B cell (primary cell): ENCODE results near the gene SNRPD2. TPM values are rescaled to one million over a fixed set of nuclear protein-coding genes. Genes with fewer than 3 reads are reported as not detected.
"Not testable (repeated sequence)": the region's sequence is repeated elsewhere in the genome, so short reads cannot be mapped to it uniquely, and the experiment has no call there.

Experiments used
- ATAC-seq: fragments of 200-7000 bp; cut with Tn5 transposase; one replicate; pipeline ENCODE4 v1.10.0; 2021; ENCODE audit warnings: low read depth, mild to moderate bottlenecking, moderate number of reproducible peaks, moderate library complexity
- CTCF ChIA-PET: fragments of 350-600 bp; sonication (Branson Sonifier 250); formaldehyde crosslinking; loops from one replicate; lab custom pipeline; 2021; ENCODE audit warnings: antibody characterized with exemption, inconsistent platforms; lab: Charles Lee
- POLR2A ChIA-PET: fragments of 350-600 bp; sonication (Branson Sonifier 250); formaldehyde crosslinking; loops from one replicate; lab custom pipeline; 2021; ENCODE audit warnings: antibody characterized with exemption; lab: Charles Lee
- DNase-seq: peaks from one replicate; pipeline ENCODE4 v3.0.0; 2013
- H2AFZ ChIP-seq: 2 replicates; pipeline ENCODE4 v1.6.1; 2012; ENCODE audit warnings: mild to moderate bottlenecking, low read depth, low read length; ENCODE audit not compliant: insufficient read depth, poor library complexity, severe bottlenecking
- H3K27ac ChIP-seq, 2 donors: 1 replicate in 1 of 2; 2 replicates in 1 of 2; pipeline ENCODE4 v1.5.1; 2012 to 2013; ENCODE audit warnings: low read length in 2 of 2, mild to moderate bottlenecking in 2 of 2, moderate library complexity in 1 of 2
- H3K27me3 ChIP-seq, 4 experiments: fragments of 200-600 bp in 1 of 4; sonication (generic) in 1 of 4; replicated peaks in 1 of 4; 1 replicate in 2 of 4; 2 replicates in 2 of 4; pipeline versions ENCODE4 v1.6.1 to v1.7.0; 2013 to 2016; ENCODE audit warnings: low read length in 3 of 4, mild to moderate bottlenecking in 2 of 4, mixed read lengths in 1 of 4, moderate library complexity in 1 of 4; ENCODE audit not compliant: insufficient read depth in 4 of 4, control insufficient read depth in 3 of 4; ENCODE audit errors: control extremely low read depth in 1 of 4
- H3K36me3 ChIP-seq, 2 experiments: replicated peaks in 1 of 2; 1 replicate in 1 of 2; 2 replicates in 1 of 2; pipeline versions ENCODE4 v1.6.1 to v1.7.1; 2013; ENCODE audit warnings: low read length in 1 of 2; ENCODE audit not compliant: insufficient read depth in 2 of 2, control insufficient read depth in 1 of 2; ENCODE audit errors: control extremely low read depth in 1 of 2, extremely low read depth in 1 of 2
- H3K4me1 ChIP-seq, 2 donors: fragments of 200-600 bp in 1 of 2; sonication (generic) in 1 of 2; 1 replicate in 1 of 2; 2 replicates in 1 of 2; pipeline versions ENCODE4 v1.5.1 to v1.6.1; 2013 to 2017; ENCODE audit warnings: low read length in 2 of 2; ENCODE audit not compliant: control insufficient read depth in 2 of 2, insufficient read depth in 2 of 2
- H3K4me2 ChIP-seq: replicated peaks from 2 replicates; pipeline ENCODE3; 2012; ENCODE audit warnings: mild to moderate bottlenecking, low read depth, low read length; ENCODE audit not compliant: poor library complexity, severe bottlenecking
- H3K4me3 ChIP-seq, 5 experiments: fragments of 200-600 bp in 1 of 5; sonication (generic) in 1 of 5; 1 replicate in 3 of 5; 2 replicates in 2 of 5; pipeline versions ENCODE4 v1.5.1 to v1.7.0; 2011 to 2016; ENCODE audit warnings: low read length in 4 of 5, mild to moderate bottlenecking in 4 of 5, low read depth in 2 of 5, control low read depth in 1 of 5, moderate library complexity in 1 of 5; ENCODE audit not compliant: insufficient read depth in 1 of 5; ENCODE audit errors: control extremely low read depth in 1 of 5, extremely low read depth in 1 of 5
- H3K79me2 ChIP-seq: fragments of 200-600 bp; sonication (generic); one replicate; pipeline ENCODE4 v1.6.0; 2016; ENCODE audit warnings: low read length; ENCODE audit not compliant: control insufficient read depth, insufficient read depth
- H3K9ac ChIP-seq: fragments of 200-600 bp; sonication (generic); 2 replicates; pipeline ENCODE4 v1.6.1; 2017; ENCODE audit warnings: mild to moderate bottlenecking, low read length, moderate library complexity
- H3K9me3 ChIP-seq, 3 donors: one replicate each; pipeline versions ENCODE4 v1.6.1 to v1.7.1; 2013; ENCODE audit warnings: low read length in 2 of 3; ENCODE audit not compliant: control insufficient read depth in 2 of 3, insufficient read depth in 1 of 3; ENCODE audit errors: control extremely low read depth in 1 of 3
- H4K20me1 ChIP-seq: 2 replicates; pipeline ENCODE4 v1.6.0; 2012; ENCODE audit warnings: mild to moderate bottlenecking, low read length; ENCODE audit not compliant: insufficient read depth, control insufficient read depth, poor library complexity, severe bottlenecking
- H3K27ac Mint-ChIP-seq: one replicate; pipeline ENCODE4 v1.8.0; 2021; ENCODE audit warnings: mixed read lengths
- H3K27me3 Mint-ChIP-seq: one replicate; pipeline ENCODE4 v1.8.0; 2021; ENCODE audit warnings: mixed read lengths
- H3K4me1 Mint-ChIP-seq: one replicate; pipeline ENCODE4 v1.8.0; 2021; ENCODE audit warnings: mixed read lengths
- H3K4me3 Mint-ChIP-seq: one replicate; pipeline ENCODE4 v1.8.0; 2021; ENCODE audit warnings: mixed read lengths
- H3K9me3 Mint-ChIP-seq: one replicate; pipeline ENCODE4 v1.8.0; 2022; ENCODE audit warnings: mixed read lengths; ENCODE audit not compliant: insufficient read depth
- WGBS: methylation state at CpG from one replicate; pipeline ENCODE4 v1.1.5; 2013; ENCODE audit warnings: missing lambda C conversion rate; ENCODE audit not compliant: insufficient coverage; 5-methylcytosine and 5-hydroxymethylcytosine counted together
- intact Hi-C: fragments of 100-400 bp; cut with micrococcal nuclease; formaldehyde crosslinking; loops from one replicate; pipeline ENCODE4 v1.10.0; 2022
- polyA plus RNA-seq: library from polyadenylated mRNA; depleted of rRNA; stranded (reverse); fragments of >200 nt; gene quantifications from 2 replicates; pipeline ENCODE4 v1.2.3, GENCODE V29; 2012
- total RNA-seq, 2 donors: library from RNA; stranded (reverse); fragments of 120-200 nt in 1 of 2; gene quantifications; 1 replicate in 1 of 2; 2 replicates in 1 of 2; pipeline versions ENCODE4 v1.2.3 to v1.2.4, GENCODE V29; 2013 to 2022
- TF ChIP-seq, protein P1 (sequence below): fragments of 200-600 bp; IDR thresholded peaks from one replicate; pipeline ENCODE4 v1.8.0; 2022; ENCODE audit warnings: antibody characterized with exemption, mild to moderate bottlenecking

The SNRPD2 gene
- total and polyA plus RNA-seq, 2 donors (not counting 1 experiment from before 2014, with no cell fraction given) = 241 to 368 TPM

- Histone ChIP-seq H3K9me3 (peaks cover 0 to 6% (median 0%) of the 10 kb centered on the region in 3 donors), H3K4me1 (peaks cover 11 to 25% of the 10 kb centered on the region in 2 donors), H3K27ac (peak overlapping the region; percentile 54 to 94), H3K9ac (peak overlapping the region; percentile 92), H2AFZ (peak overlapping the region; percentile 81), H4K20me1 (peaks cover 36% of the 10 kb centered on the region), H3K4me3 (peak overlapping the region; percentile 68 to 98 (median 87)), H3K4me2 (peak overlapping the region; percentile 90), H3K79me2 (peaks cover 63% of the 10 kb centered on the region), H3K36me3 (peaks cover 1 to 3% of the 10 kb centered on the region in 2 experiments), H3K27me3 (no peaks in the 10 kb centered on the region)
- intact Hi-C loops = loop anchor here (1.0 to 2.0 kb wide), 6 partner anchors 13 to 323 kb away; partner anchors contain the start of genes DMWD, POLR1G, QPCTL and SIX5
- ATAC-seq (no peak), DNase-seq (peak; percentile 27)
- Mint-ChIP-seq H3K4me3 (peak overlapping the region; percentile 94), H3K9me3 (no peaks in the 10 kb centered on the region), H3K4me1 (peaks cover 28% of the 10 kb centered on the region), H3K27ac (peak overlapping the region; percentile 94), H3K27me3 (no peaks in the 10 kb centered on the region)
- 22% methylated on average over 9 of the region's 10 CpGs for WGBS
- ChIA-PET POLR2A (interaction anchor here (0.5 to 2.4 kb wide), 7 partner anchors 12 to 1131 kb away, joined by 3 to 25 read pairs (median 4); partner anchors contain the start of genes ARHGAP35, QPCTL, SIX5 and SNRPD2), CTCF (interaction anchor here (0.6 to 2.2 kb wide), 8 partner anchors 12 to 173 kb away, joined by 3 to 10 read pairs (median 3); partner anchors contain the start of gene SIX5)
- TF ChIP-seq, protein P1, sequence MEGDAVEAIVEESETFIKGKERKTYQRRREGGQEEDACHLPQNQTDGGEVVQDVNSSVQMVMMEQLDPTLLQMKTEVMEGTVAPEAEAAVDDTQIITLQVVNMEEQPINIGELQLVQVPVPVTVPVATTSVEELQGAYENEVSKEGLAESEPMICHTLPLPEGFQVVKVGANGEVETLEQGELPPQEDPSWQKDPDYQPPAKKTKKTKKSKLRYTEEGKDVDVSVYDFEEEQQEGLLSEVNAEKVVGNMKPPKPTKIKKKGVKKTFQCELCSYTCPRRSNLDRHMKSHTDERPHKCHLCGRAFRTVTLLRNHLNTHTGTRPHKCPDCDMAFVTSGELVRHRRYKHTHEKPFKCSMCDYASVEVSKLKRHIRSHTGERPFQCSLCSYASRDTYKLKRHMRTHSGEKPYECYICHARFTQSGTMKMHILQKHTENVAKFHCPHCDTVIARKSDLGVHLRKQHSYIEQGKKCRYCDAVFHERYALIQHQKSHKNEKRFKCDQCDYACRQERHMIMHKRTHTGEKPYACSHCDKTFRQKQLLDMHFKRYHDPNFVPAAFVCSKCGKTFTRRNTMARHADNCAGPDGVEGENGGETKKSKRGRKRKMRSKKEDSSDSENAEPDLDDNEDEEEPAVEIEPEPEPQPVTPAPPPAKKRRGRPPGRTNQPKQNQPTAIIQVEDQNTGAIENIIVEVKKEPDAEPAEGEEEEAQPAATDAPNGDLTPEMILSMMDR = no peak
Measured at GRCh38 chr19:45729800-45730290, 38.1 kb upstream of the SNRPD2 start.

- H3K9ac ChIP-seq, H3K9me3 Mint-ChIP-seq, DNase-seq, H3K27ac ChIP-seq, H3K4me3 ChIP-seq, H3K36me3 ChIP-seq, CTCF ChIA-PET, intact Hi-C loops, H3K27me3 ChIP-seq, H2AFZ ChIP-seq, H3K4me3 Mint-ChIP-seq, H3K27ac Mint-ChIP-seq, H3K27me3 Mint-ChIP-seq, H3K9me3 ChIP-seq, H3K4me2 ChIP-seq, ATAC-seq: not testable (repeated sequence)
- H3K4me1 ChIP-seq = peaks cover 11 to 25% of the 10 kb centered on the region in 2 donors
- POLR2A ChIA-PET = interaction anchor here (0.7 kb wide), 1 partner anchor 14 kb away, joined by 3 read pairs; no protein-coding TSS in a partner anchor
- WGBS = 98% methylated on average over 18 of the region's 18 CpGs
- peaks cover 74% of the 10 kb centered on the region for H3K79me2 ChIP-seq
- H4K20me1 ChIP-seq = peaks cover 42% of the 10 kb centered on the region
- peaks cover 28% of the 10 kb centered on the region for H3K4me1 Mint-ChIP-seq
Measured at GRCh38 chr19:45728683-45729082, 36.9 kb upstream of the SNRPD2 start.

GRCh38 chr19:45720065-45720464 is 28.3 kb upstream of the SNRPD2 start:
- peaks cover 20% of the 10 kb centered on the region for H4K20me1 ChIP-seq
- ATAC-seq, POLR2A ChIA-PET, H3K27me3 ChIP-seq, H3K27ac Mint-ChIP-seq, H3K4me2 ChIP-seq, H3K27me3 Mint-ChIP-seq, H3K4me3 Mint-ChIP-seq, H3K27ac ChIP-seq, H3K9ac ChIP-seq, H2AFZ ChIP-seq, H3K4me3 ChIP-seq, H3K9me3 ChIP-seq, intact Hi-C loops, DNase-seq, H3K9me3 Mint-ChIP-seq: not testable (repeated sequence)
- CTCF ChIA-PET = interaction anchor here (1.2 kb wide), 1 partner anchor 39 kb away, joined by 3 read pairs; no protein-coding TSS in a partner anchor
- WGBS = 98% methylated on average over 7 of the region's 11 CpGs
- peaks cover 18 to 24% of the 10 kb centered on the region in 2 donors for H3K4me1 ChIP-seq
- peaks cover 30% of the 10 kb centered on the region for H3K4me1 Mint-ChIP-seq
- peaks cover 2 to 13% of the 10 kb centered on the region in 2 experiments for H3K36me3 ChIP-seq
- peaks cover 86% of the 10 kb centered on the region for H3K79me2 ChIP-seq
